SK-N-SH treated with all-trans-retinoic acid at 6 μM for 48 hours (cell line): ENCODE data around the gene CRHR1.

Experiments
- ATAC-seq: fragments of 200-7000 bp; cut with Tn5 transposase; 3 replicates; pipeline ENCODE4 v1.9.1; 2020; ENCODE audit warnings: mild to moderate bottlenecking, moderate library complexity
- ARNTL ChIP-seq: fragments of 450-650 bp; formaldehyde crosslinking; IDR thresholded peaks from 2 replicates; pipeline ENCODE4 v1.5.0; 2020; ENCODE audit warnings: low read depth, mild to moderate bottlenecking, moderate library complexity, borderline replicate concordance
- BACH2 ChIP-seq: fragments of 250-450 bp; sonication (Bioruptor Pico); IDR thresholded peaks from 2 replicates; pipeline ENCODE4 v1.9.0; 2021; ENCODE audit warnings: mild to moderate bottlenecking, borderline replicate concordance
- CSDC2 ChIP-seq: fragments of 250-450 bp; sonication (Bioruptor Pico); IDR thresholded peaks from 2 replicates; pipeline ENCODE4 v1.5.0; 2020; ENCODE audit warnings: mild to moderate bottlenecking, moderate library complexity
- ESRRG ChIP-seq: fragments of 250-450 bp; sonication (Bioruptor Pico); IDR thresholded peaks from 2 replicates; pipeline ENCODE4 v1.6.1; 2021; ENCODE audit warnings: mild to moderate bottlenecking
- GLIS3 ChIP-seq: fragments of 250-450 bp; sonication (Bioruptor Pico); IDR thresholded peaks from 2 replicates; pipeline ENCODE4 v1.5.0; 2020; ENCODE audit warnings: mild to moderate bottlenecking, moderate library complexity
- ISL1 ChIP-seq: fragments of 250-450 bp; sonication (Bioruptor Pico); IDR thresholded peaks from 2 replicates; pipeline ENCODE4 v2.1.2; 2022; ENCODE audit warnings: mild to moderate bottlenecking, moderate library complexity
- OSR1 ChIP-seq: fragments of 250-450 bp; sonication (Bioruptor Pico); IDR thresholded peaks from 2 replicates; pipeline ENCODE4 v1.8.0; 2022; ENCODE audit warnings: moderate library complexity, mild to moderate bottlenecking, inconsistent platforms
- RARB ChIP-seq: fragments of 250-450 bp; sonication (Bioruptor Pico); IDR thresholded peaks from 2 replicates; pipeline ENCODE4 v1.8.0; 2021; ENCODE audit warnings: mild to moderate bottlenecking, moderate library complexity
- SNAI2 ChIP-seq: fragments of 250-450 bp; sonication (Bioruptor Pico); IDR thresholded peaks from 2 replicates; pipeline ENCODE4 v1.5.0; 2020; ENCODE audit warnings: mild to moderate bottlenecking, moderate library complexity
- TCF4 ChIP-seq: fragments of 250-450 bp; sonication (Bioruptor Pico); IDR thresholded peaks from 2 replicates; pipeline ENCODE4 v1.8.0; 2021; ENCODE audit warnings: mild to moderate bottlenecking, moderate library complexity, borderline replicate concordance
- TOX ChIP-seq: fragments of 250-450 bp; sonication (Bioruptor Pico); IDR thresholded peaks from 2 replicates; pipeline ENCODE4 v1.8.0; 2021; ENCODE audit warnings: mild to moderate bottlenecking, moderate library complexity, borderline replicate concordance
- ZC3H10 ChIP-seq: fragments of 250-450 bp; sonication (Bioruptor Pico); IDR thresholded peaks from 2 replicates; pipeline ENCODE4 v1.5.1; 2021; ENCODE audit warnings: mild to moderate bottlenecking, moderate library complexity
- ZFP3 ChIP-seq: fragments of 250-450 bp; sonication (Bioruptor Pico); IDR thresholded peaks from 2 replicates; pipeline ENCODE4 v1.5.0; 2020; ENCODE audit warnings: mild to moderate bottlenecking, moderate library complexity
- ZFP30 ChIP-seq: fragments of 450-650 bp; formaldehyde crosslinking; IDR thresholded peaks from 2 replicates; pipeline ENCODE4 v1.5.0; 2022; ENCODE audit warnings: mild to moderate bottlenecking, moderate library complexity
- ZNF565 ChIP-seq: fragments of 450-650 bp; formaldehyde crosslinking; conservative IDR thresholded peaks from 2 replicates; pipeline ENCODE4 v1.5.0; 2020; ENCODE audit warnings: low read depth, mild to moderate bottlenecking, moderate library complexity
- ZNF70 ChIP-seq: fragments of 450-650 bp; formaldehyde crosslinking; IDR thresholded peaks from 2 replicates; pipeline ENCODE4 v1.5.0; 2020; ENCODE audit warnings: mild to moderate bottlenecking, moderate library complexity
- ZNF8 ChIP-seq: fragments of 450-650 bp; formaldehyde crosslinking; IDR thresholded peaks from 2 replicates; pipeline ENCODE4 v1.5.0; 2020; ENCODE audit warnings: mild to moderate bottlenecking, moderate library complexity
- TF ChIP-seq, protein P1 (sequence below): fragments of 250-450 bp; sonication (Bioruptor Pico); IDR thresholded peaks from 2 replicates; pipeline ENCODE4 v1.8.0; 2020; ENCODE audit warnings: mild to moderate bottlenecking, moderate library complexity, borderline replicate concordance
- TF ChIP-seq, protein P2 (sequence below): fragments of 250-450 bp; sonication (Bioruptor Pico); IDR thresholded peaks from 2 replicates; pipeline ENCODE4 v1.5.0; 2020; ENCODE audit warnings: mild to moderate bottlenecking, moderate library complexity
- TF ChIP-seq, protein P3 (sequence below): fragments of 250-450 bp; sonication (Bioruptor Pico); IDR thresholded peaks from 2 replicates; pipeline ENCODE4 v1.8.0; 2021; ENCODE audit warnings: low read depth, mild to moderate bottlenecking, moderate library complexity, borderline replicate concordance

CRHR1 gene

DNA sequence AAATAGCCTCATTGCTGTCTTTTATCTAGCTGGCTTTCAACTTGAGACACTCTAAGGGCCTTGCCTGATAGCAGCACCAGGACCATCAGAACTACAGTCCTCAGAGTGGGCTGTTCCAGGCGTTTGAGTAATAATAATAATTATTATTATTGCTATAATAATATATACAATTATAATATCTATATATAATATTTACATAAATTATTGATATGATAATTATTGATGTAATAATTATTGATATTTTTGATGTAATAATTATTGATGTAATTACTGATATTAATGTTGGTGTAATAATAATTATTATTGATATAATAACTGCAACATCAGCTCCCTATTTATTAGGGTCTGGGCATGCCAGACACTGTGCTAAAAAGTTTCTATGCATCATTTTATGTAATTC, 25.6 kb upstream of the CRHR1 start:
- ATAC-seq, result no peak
- TF ChIP-seq ARNTL (CRISPR knock-in tag) (no peak), ISL1 (CRISPR knock-in tag) (no peak), ZNF70 (CRISPR knock-in tag) (no peak), ESRRG (CRISPR knock-in tag) (no peak), CSDC2 (CRISPR knock-in tag) (no peak), RARB (no peak), ZNF8 (CRISPR knock-in tag) (no peak), ZC3H10 (CRISPR knock-in tag) (no peak), ZFP3 (CRISPR knock-in tag) (no peak), OSR1 (CRISPR knock-in tag) (no peak), BACH2 (no peak), ZNF565 (CRISPR knock-in tag) (no peak), TCF4 (CRISPR knock-in tag) (no peak), TOX (CRISPR knock-in tag) (no peak), GLIS3 (CRISPR knock-in tag) (no peak), SNAI2 (no peak)
- TF ChIP-seq, protein P1, sequence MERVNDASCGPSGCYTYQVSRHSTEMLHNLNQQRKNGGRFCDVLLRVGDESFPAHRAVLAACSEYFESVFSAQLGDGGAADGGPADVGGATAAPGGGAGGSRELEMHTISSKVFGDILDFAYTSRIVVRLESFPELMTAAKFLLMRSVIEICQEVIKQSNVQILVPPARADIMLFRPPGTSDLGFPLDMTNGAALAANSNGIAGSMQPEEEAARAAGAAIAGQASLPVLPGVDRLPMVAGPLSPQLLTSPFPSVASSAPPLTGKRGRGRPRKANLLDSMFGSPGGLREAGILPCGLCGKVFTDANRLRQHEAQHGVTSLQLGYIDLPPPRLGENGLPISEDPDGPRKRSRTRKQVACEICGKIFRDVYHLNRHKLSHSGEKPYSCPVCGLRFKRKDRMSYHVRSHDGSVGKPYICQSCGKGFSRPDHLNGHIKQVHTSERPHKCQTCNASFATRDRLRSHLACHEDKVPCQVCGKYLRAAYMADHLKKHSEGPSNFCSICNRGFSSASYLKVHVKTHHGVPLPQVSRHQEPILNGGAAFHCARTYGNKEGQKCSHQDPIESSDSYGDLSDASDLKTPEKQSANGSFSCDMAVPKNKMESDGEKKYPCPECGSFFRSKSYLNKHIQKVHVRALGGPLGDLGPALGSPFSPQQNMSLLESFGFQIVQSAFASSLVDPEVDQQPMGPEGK (CRISPR knock-in tag), result no peak
- TF ChIP-seq, protein P2, sequence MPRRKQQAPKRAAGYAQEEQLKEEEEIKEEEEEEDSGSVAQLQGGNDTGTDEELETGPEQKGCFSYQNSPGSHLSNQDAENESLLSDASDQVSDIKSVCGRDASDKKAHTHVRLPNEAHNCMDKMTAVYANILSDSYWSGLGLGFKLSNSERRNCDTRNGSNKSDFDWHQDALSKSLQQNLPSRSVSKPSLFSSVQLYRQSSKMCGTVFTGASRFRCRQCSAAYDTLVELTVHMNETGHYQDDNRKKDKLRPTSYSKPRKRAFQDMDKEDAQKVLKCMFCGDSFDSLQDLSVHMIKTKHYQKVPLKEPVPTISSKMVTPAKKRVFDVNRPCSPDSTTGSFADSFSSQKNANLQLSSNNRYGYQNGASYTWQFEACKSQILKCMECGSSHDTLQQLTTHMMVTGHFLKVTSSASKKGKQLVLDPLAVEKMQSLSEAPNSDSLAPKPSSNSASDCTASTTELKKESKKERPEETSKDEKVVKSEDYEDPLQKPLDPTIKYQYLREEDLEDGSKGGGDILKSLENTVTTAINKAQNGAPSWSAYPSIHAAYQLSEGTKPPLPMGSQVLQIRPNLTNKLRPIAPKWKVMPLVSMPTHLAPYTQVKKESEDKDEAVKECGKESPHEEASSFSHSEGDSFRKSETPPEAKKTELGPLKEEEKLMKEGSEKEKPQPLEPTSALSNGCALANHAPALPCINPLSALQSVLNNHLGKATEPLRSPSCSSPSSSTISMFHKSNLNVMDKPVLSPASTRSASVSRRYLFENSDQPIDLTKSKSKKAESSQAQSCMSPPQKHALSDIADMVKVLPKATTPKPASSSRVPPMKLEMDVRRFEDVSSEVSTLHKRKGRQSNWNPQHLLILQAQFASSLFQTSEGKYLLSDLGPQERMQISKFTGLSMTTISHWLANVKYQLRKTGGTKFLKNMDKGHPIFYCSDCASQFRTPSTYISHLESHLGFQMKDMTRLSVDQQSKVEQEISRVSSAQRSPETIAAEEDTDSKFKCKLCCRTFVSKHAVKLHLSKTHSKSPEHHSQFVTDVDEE, result no peak
- TF ChIP-seq, protein P3, sequence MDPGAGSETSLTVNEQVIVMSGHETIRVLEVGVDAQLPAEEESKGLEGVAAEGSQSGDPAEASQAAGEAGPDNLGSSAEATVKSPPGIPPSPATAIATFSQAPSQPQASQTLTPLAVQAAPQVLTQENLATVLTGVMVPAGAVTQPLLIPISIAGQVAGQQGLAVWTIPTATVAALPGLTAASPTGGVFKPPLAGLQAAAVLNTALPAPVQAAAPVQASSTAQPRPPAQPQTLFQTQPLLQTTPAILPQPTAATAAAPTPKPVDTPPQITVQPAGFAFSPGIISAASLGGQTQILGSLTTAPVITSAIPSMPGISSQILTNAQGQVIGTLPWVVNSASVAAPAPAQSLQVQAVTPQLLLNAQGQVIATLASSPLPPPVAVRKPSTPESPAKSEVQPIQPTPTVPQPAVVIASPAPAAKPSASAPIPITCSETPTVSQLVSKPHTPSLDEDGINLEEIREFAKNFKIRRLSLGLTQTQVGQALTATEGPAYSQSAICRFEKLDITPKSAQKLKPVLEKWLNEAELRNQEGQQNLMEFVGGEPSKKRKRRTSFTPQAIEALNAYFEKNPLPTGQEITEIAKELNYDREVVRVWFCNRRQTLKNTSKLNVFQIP (CRISPR knock-in tag), result no peak

DNA sequence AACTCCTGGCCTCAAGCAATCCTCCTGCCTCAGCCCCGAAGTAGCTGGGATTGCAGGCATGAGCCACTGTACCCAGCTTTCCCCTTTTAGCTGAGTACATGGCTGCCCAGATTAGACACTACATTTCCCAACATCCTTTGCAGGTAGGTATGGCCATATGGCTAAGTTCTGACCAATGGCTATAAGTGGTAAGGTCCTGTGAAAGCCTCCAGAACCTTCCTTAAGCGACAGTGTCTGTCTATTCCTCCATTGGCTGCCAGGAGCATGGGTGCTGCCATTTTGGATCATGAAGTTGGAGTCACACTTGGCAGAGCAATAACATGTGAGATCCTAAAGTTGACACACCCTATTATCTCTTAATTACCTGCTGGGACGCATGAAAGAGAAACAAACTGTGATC, 24.4 kb upstream of the CRHR1 start:
- TF ChIP-seq, protein P1 (CRISPR knock-in tag), result no peak
- TF ChIP-seq, all 23 proteins: peak for 0
- ATAC-seq, result peak; percentile 73

DNA sequence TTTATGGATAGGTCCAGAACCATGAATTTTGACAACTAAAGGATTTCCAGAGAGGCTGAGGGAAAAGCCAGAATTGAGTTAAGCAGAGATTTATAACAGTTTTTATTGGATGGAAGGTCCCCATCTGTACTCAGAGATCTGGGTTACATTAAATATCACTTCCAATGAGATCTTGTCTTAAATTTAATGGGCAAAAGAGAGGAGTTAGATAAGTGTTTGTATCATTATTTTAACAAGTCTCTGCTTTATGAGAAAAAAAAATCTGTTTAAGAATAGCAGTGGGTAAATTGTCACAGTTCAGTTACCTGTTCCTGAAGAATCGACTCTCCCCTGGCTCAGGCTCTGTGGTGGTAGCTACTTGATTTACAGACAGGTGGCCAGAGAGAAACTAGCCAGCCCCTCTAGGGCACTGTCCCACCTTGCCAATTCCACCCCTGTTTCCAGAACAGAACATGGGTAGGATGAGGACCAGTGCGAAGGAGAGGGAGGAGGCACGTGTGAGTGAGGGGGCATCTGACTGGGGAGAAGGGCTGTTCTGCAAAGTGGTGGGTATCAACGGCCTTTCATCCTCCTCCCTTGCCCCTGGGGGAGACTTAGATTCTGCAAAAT, 22.1 kb upstream of the CRHR1 start:
- no peak for ATAC-seq
- TF ChIP-seq GLIS3 (CRISPR knock-in tag) (no peak), TCF4 (CRISPR knock-in tag) (0 out of 2 replicates have a peak, but pooled peaks have one; percentile 41)

DNA sequence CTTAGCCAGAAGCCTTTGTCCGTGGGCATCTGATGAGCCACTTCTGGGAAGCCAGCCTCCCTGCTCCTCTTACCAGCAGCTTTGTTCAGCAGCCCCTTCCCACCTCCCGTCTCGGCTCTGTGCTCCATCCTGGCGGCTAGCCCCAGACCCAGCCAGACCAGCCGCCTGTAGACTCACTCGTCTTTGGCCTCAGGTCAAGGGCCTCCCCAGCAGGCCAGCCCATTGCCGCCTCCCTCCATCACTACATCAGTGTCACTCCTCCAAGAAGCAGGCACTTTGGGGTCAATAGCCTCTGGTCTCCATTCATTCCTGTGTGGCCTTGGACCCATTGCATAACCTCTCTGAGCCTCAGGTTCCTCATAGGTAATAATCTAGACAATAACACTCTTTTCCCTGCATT, 20.9 kb upstream of the CRHR1 start:
- no peak for TF ChIP-seq ISL1 (CRISPR knock-in tag)
- TF ChIP-seq ZNF8 (CRISPR knock-in tag), result no peak
- no peak for TF ChIP-seq RARB
- no peak for TF ChIP-seq OSR1 (CRISPR knock-in tag)
- no peak for TF ChIP-seq CSDC2 (CRISPR knock-in tag)
- TF ChIP-seq SNAI2, result no peak
- TF ChIP-seq GLIS3 (CRISPR knock-in tag), result no peak
- TF ChIP-seq ZFP30 (CRISPR knock-in tag), result no peak
- TF ChIP-seq, protein P2, result no peak
- no peak for ATAC-seq
